Left lung (tissue), 10 donors: ENCODE measurements around the gene PRR13. TPM values are rescaled to one million over a fixed set of nuclear protein-coding genes. Genes with fewer than 3 reads are reported as not detected.

Experiments used
- ATAC-seq: fragments of 200-7000 bp; cut with Tn5 transposase; one replicate; pipeline ENCODE4 v1.9.1; 2020; ENCODE audit warnings: moderate library complexity
- DNase-seq, 4 donors: peaks; one replicate each; pipeline ENCODE4 v3.0.0-alpha.2; 2013 to 2020
- H3K27ac ChIP-seq, 2 donors: fragments of 200-600 bp; sonication (generic) in 1 of 2; one replicate each; pipeline versions ENCODE4 v1.5.0 to v1.8.0; 2020 to 2021
- H3K27me3 ChIP-seq, 2 donors: fragments of 200-600 bp; sonication (generic) in 1 of 2; one replicate each; pipeline versions ENCODE4 v1.5.0 to v1.8.0; 2020 to 2021
- H3K36me3 ChIP-seq, 2 donors: fragments of 200-600 bp; sonication (generic) in 1 of 2; one replicate each; pipeline versions ENCODE4 v1.5.0 to v1.8.0; 2020 to 2021
- H3K4me1 ChIP-seq, 2 donors: fragments of 200-600 bp; one replicate each; pipeline ENCODE4 v1.8.0; 2021
- H3K4me3 ChIP-seq, 2 donors: fragments of 200-600 bp; sonication (generic) in 1 of 2; one replicate each; pipeline versions ENCODE4 v1.5.0 to v1.8.0; 2020 to 2021; ENCODE audit warnings: mild to moderate bottlenecking in 1 of 2
- H3K9me3 ChIP-seq, 2 donors: fragments of 200-600 bp; sonication (generic) in 1 of 2; one replicate each; pipeline versions ENCODE4 v1.5.0 to v1.8.0; 2020 to 2021
- intact Hi-C, 2 donors: fragments of 100-400 bp; cut with DNase I; formaldehyde crosslinking; loops; one replicate each; pipeline versions ENCODE4 v1.11.2 to v1.14.2; 2022
- polyA plus RNA-seq, 6 donors: library from polyadenylated mRNA; unstranded; fragments of 120-200 nt; gene quantifications; one replicate each; pipeline ENCODE4 v1.2.1, GENCODE V29; 2013; ENCODE audit not compliant: insufficient read length in 6 of 6
- total RNA-seq, 2 donors: library from RNA; stranded (reverse); fragmentation: NEBNext Ultra II Directional; extraction: Animal tissue kit (Norgen Biotek cat#: 25700); gene quantifications; one replicate each; pipeline ENCODE4 v1.2.1, GENCODE V29; 2021
- TF ChIP-seq, protein P1 (sequence below), 2 donors: fragments of 200-600 bp; sonication (generic) in 1 of 2; IDR thresholded peaks; one replicate each; pipeline versions ENCODE4 v1.5.0 to v1.8.0; 2021; ENCODE audit warnings: antibody characterized with exemption in 2 of 2
- donor health status: DM: no; HTN: yes; CAD: no.
- donor health status: DM: no; HTN: no; CAD: no.

Gene PRR13
- total and polyA plus RNA-seq, 8 donors, result 82.7 to 155 (median 115) TPM

DNA sequence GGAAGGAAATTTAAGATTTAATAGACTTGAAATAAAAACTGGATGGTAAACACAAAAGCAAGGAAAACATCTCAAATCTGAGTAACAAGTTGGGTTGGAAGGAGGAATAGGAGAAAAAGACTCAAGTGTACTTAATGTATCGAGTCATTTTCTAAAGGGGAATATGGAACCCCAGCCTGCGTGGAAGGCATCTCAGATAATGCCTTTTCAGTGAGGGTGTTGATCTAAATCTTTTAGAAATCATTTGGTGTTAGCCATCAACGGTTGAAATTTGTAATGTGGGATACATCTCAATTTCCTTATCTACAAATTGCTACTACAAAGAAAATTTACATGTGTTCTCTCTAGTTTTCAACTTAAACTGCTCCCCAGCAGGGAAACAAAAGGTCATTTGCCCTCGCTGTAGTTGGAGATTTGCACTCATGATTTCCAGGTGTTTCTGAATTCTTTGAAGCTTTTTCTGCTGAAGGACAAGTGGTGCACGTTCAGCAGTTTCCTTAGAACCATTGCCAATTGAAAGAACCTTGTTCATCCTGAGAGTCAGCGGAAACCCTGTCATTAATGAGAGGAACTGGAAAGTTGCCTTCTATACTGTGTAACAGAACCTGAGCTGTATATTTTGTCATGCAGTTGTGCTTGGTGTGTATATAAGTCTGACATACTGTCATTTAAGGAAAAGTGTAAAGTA, 12.6 kb downstream of the PRR13 start:
- ATAC-seq (no peak), DNase-seq (no peak)
- Histone ChIP-seq H3K36me3 (peaks cover 8 to 53% of the 10 kb centered on the region in 2 donors), H3K9me3 (no peaks in the 10 kb centered on the region), H3K27me3 (no peaks in the 10 kb centered on the region), H3K4me3 (peak overlapping the region in 1 of 2 donors; percentile 69), H3K4me1 (peaks cover 14 to 38% of the 10 kb centered on the region in 2 donors), H3K27ac (no peak overlapping the region)
- TF ChIP-seq, protein P1, sequence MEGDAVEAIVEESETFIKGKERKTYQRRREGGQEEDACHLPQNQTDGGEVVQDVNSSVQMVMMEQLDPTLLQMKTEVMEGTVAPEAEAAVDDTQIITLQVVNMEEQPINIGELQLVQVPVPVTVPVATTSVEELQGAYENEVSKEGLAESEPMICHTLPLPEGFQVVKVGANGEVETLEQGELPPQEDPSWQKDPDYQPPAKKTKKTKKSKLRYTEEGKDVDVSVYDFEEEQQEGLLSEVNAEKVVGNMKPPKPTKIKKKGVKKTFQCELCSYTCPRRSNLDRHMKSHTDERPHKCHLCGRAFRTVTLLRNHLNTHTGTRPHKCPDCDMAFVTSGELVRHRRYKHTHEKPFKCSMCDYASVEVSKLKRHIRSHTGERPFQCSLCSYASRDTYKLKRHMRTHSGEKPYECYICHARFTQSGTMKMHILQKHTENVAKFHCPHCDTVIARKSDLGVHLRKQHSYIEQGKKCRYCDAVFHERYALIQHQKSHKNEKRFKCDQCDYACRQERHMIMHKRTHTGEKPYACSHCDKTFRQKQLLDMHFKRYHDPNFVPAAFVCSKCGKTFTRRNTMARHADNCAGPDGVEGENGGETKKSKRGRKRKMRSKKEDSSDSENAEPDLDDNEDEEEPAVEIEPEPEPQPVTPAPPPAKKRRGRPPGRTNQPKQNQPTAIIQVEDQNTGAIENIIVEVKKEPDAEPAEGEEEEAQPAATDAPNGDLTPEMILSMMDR (IDR thresholded peaks at IDR 0.05), result no peak
- intact Hi-C loops, result no loop called here

DNA sequence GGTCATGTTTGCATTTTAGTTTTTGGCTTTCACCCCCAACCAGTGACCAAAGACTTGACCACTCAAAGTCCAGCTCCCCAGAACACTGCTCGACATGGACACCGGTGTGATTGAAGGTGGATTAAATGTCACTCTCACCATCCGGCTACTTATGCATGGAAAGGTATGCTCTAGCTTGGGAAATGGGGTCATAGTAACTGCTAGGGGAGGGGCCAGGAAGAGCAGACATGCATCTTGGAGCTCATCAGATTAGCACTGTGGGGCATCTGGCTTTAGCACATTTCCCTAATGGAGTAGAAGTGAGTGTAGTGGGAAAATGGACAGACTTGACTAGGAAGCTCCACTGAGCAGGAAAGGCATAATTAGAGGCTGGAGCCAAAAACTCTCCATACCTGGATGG, 13.2 kb downstream of the PRR13 start:
- Histone ChIP-seq H3K4me3 (peak overlapping the region in 1 of 2 donors; percentile 2), H3K4me1 (peaks cover 14 to 38% of the 10 kb centered on the region in 2 donors), H3K27ac (no peak overlapping the region), H3K9me3 (no peaks in the 10 kb centered on the region), H3K27me3 (no peaks in the 10 kb centered on the region), H3K36me3 (peaks cover 8 to 59% of the 10 kb centered on the region in 2 donors)
- intact Hi-C loops, result no loop called here
- no peak for DNase-seq
- TF ChIP-seq, protein P1 (IDR thresholded peaks at IDR 0.05), result no peak
- no peak for ATAC-seq

DNA sequence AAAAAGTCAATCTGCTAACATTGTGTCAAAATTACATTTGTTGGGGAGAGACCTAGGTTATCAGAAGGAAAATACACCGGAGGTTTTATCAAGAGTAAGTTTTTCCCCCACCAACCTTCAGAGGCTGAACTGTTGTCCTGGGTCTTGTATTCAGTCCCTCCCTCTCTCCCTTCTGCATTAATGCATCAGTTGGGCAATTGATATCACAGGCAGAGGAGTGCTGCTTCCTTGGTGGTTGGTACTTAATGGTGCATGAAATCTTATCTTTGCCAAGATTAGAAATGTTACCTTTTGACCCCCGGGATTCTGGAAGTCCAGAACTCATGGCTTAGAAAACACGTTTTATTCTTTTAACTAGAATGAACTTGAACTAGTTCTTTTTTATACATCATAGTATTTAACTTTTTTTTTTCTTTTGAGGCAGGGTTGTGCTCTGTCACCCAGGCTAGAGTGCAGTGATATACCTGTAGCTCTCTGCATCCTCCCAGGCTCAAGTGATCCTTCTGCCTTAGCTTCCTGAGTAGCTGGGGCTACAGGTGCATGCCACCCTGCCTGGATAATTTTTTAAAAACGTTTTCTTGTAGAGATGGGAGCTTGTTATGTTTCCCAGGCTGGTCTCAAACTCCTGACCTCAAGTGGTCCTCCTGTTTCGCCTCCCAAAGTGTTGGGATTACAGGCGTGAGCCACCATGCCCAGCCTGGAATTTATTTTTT, 15.3 kb downstream of the PRR13 start:
- intact Hi-C loops, result no loop called here
- H3K27ac ChIP-seq, result no peak overlapping the region
- H3K36me3 ChIP-seq, result peaks cover 8 to 80% of the 10 kb centered on the region in 2 donors
- no peaks in the 10 kb centered on the region for H3K27me3 ChIP-seq
- no peak for DNase-seq
- no peak overlapping the region for H3K4me3 ChIP-seq
- TF ChIP-seq, protein P1 (IDR thresholded peaks at IDR 0.05), result no peak
- no peaks in the 10 kb centered on the region for H3K9me3 ChIP-seq
- peaks cover 14 to 33% of the 10 kb centered on the region in 2 donors for H3K4me1 ChIP-seq
- ATAC-seq, result no peak

DNA sequence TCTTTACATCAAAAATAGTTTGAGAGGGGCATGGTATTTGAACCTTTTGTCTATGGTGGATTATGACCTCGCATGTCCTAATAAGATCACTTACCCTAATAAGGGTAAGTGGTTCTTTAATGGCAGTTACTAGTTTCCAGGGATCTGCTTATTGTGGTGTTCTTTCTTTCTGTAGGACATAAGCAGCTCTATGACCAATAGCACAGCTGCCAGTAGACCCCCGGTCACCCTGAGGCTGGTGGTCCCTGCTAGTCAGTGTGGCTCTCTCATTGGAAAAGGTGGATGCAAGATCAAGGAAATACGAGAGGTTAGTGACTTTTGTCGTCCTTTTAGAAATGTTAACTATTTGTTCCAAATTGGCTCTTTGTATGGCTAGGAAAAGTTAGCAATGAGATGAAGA, 17.6 kb downstream of the PRR13 start:
- peaks cover 2 to 25% of the 10 kb centered on the region in 2 donors for H3K4me1 ChIP-seq
- no peak for DNase-seq
- H3K4me3 ChIP-seq, result no peak overlapping the region
- H3K27me3 ChIP-seq, result no peaks in the 10 kb centered on the region
- TF ChIP-seq, protein P1 (IDR thresholded peaks at IDR 0.05), result no peak
- no peak overlapping the region for H3K27ac ChIP-seq
- H3K36me3 ChIP-seq, result peaks cover 15 to 100% of the 10 kb centered on the region in 2 donors
- H3K9me3 ChIP-seq, result no peaks in the 10 kb centered on the region
- ATAC-seq, result no peak
- intact Hi-C loops, result no loop called here

DNA sequence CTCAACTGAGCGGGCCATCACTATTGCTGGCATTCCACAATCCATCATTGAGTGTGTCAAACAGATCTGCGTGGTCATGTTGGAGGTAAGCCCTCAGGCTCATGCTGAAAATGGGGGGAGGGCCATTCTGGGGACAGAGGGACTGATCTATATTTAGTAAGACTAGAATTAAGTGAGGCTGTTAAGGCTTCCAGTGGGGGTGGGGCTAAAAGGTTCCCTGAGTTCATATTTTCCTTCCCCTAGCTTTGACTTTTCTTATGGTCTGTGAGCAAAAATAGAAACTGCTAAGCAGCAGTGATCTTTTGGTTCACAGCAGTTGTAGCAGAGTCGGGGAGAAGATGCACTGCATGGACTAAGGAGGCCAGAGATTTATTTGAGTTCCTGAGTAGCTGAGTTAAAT, 19.5 kb downstream of the PRR13 start:
- no peak for ATAC-seq
- DNase-seq, result no peak
- Histone ChIP-seq H3K36me3 (peaks cover 15 to 100% of the 10 kb centered on the region in 2 donors), H3K27ac (no peak overlapping the region), H3K4me3 (no peak overlapping the region), H3K9me3 (no peaks in the 10 kb centered on the region), H3K27me3 (no peaks in the 10 kb centered on the region), H3K4me1 (peaks cover 0 to 18% of the 10 kb centered on the region in 2 donors)
- intact Hi-C loops, result no loop called here
- TF ChIP-seq, protein P1 (IDR thresholded peaks at IDR 0.05), result no peak
